GM06990 (cell line): Measurements from ENCODE around the gene SREBF1.

Experiments
- DNase-seq: peaks from one replicate; pipeline ENCODE4 v3.0.0-alpha.2; 2011; ENCODE audit not compliant: insufficient read length; ENCODE audit errors: extremely low read depth
- H3K27me3 ChIP-seq: replicated peaks from 2 replicates; pipeline ENCODE4 v1.6.0; 2011; ENCODE audit warnings: low read length; ENCODE audit not compliant: control insufficient read depth, insufficient read depth
- H3K36me3 ChIP-seq: 2 replicates; pipeline ENCODE4 v1.5.1; 2011; ENCODE audit warnings: low read length; ENCODE audit not compliant: control insufficient read depth, insufficient read depth
- H3K4me3 ChIP-seq: replicated peaks from 2 replicates; pipeline ENCODE4 v1.5.1; 2011; ENCODE audit warnings: low read depth, mild to moderate bottlenecking, control low read depth, low read length
- CTCF ChIP-seq: IDR thresholded peaks from 2 replicates; pipeline ENCODE4 v1.5.1; 2011; ENCODE audit warnings: low read length, control low read depth, mild to moderate bottlenecking, inconsistent platforms; ENCODE audit not compliant: insufficient read depth, poor library complexity, severe bottlenecking

Gene SREBF1

GRCh38 chr17:17768424-17769088 lies 68.2 kb downstream of the SREBF1 start:
- H3K4me3 ChIP-seq, result no peak overlapping the region
- no peaks in the 10 kb centered on the region for H3K27me3 ChIP-seq
- H3K36me3 ChIP-seq, result no peaks in the 10 kb centered on the region
- TF ChIP-seq CTCF, result no peak
- DNase-seq, result no peak

GRCh38 chr17:17767887-17768418 lies 68.8 kb downstream of the SREBF1 start:
- no peak for TF ChIP-seq CTCF
- no peak overlapping the region for H3K4me3 ChIP-seq
- H3K36me3 ChIP-seq, result no peaks in the 10 kb centered on the region
- DNase-seq, result no peak
- H3K27me3 ChIP-seq, result no peaks in the 10 kb centered on the region

DNA sequence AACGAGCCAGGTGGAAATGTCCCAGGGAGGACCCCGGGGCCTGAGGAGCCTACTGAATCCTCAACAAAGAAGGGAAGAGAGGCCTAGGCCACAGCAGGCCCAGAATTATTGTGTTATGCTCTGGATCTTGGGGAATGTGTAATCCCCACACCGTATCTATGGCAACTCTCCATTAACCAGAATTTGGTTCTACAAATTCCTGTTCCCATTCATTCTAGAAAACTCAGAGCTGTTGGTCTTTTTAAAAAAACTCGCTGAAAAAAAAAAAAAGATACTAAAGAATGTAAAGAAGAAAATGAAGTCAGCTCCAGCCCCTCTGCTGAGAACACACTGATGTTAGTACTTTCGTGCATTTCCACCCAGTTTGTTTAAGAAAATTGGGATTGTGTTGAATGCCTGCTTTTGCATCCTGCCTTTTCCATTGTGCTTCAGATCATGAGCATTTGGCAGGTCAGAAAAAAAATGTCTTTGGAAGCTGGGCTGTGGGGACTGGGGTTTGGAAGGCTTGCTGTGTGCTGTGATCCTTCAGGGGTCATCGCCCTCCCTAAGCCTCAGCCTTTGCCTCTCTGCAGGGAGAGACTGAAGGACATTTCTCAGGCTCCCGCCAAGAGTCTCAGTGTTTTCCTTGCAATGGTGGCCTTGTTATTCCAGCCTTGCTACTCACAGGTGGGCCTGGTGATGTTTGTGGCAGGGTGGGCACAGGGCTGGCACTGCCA lies 69.5 kb downstream of the SREBF1 start:
- Histone ChIP-seq H3K36me3 (no peaks in the 10 kb centered on the region), H3K4me3 (no peak overlapping the region), H3K27me3 (no peaks in the 10 kb centered on the region)
- no peak for TF ChIP-seq CTCF
- DNase-seq, result no peak

DNA sequence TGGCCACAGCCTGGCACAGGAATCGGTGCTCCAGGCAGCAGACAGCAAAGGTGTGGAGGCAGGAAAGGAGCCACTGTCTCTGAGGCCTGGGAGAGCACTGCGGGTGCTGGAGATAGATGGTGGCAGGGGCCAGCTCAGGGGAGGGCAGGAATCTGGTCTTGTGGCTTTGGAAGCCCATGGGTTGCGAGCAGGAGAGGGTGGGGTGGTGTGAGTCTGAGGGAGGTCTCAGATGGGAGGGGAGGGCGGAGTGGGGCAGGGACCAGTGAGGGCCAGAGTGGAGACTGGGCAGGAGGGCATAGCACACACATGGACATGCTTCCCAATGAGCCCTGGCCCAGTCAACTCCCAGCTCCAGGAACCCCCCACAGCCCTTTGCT lies 70.1 kb downstream of the SREBF1 start:
- DNase-seq, result no peak

GRCh38 chr17:17766077-17766743 lies 70.6 kb downstream of the SREBF1 start:
- no peaks in the 10 kb centered on the region for H3K27me3 ChIP-seq
- H3K4me3 ChIP-seq, result no peak overlapping the region
- no peaks in the 10 kb centered on the region for H3K36me3 ChIP-seq
- peak; percentile 73 for DNase-seq
- TF ChIP-seq CTCF, result no peak

More for the DNA sequence above, 70.1 kb downstream of the SREBF1 start:
- TF ChIP-seq CTCF, result no peak
- H3K36me3 ChIP-seq, result no peaks in the 10 kb centered on the region
- no peak overlapping the region for H3K4me3 ChIP-seq
- H3K27me3 ChIP-seq, result no peaks in the 10 kb centered on the region
